Measurements from ENCODE around the gene IFNGR1. TPM values are rescaled to one million over a fixed set of nuclear protein-coding genes. Genes with fewer than 3 reads are reported as not detected.
"Not testable (repeated sequence)": the region's sequence is repeated elsewhere in the genome, so short reads cannot be mapped to it uniquely, and the experiment has no call there.

The IFNGR1 gene
- total RNA-seq, result 22.5 and 23.0 TPM in 2 replicates

- intact Hi-C loops (cut with micrococcal nuclease), result loop anchor here (1.0 to 10.0 kb wide), 6 partner anchors 15 to 427 kb away; partner anchors contain the start of genes MAP3K5 and PEX7
These were observed at the start of gene IFNGR1 for GRCh38 chr6:137218917-137219663. Gene IFNGR1 (minus strand): TSS chr6:137219385. CDS start chr6:137219327, 58 bp downstream.

- intact Hi-C loops (cut with micrococcal nuclease), result no loop called here
These were observed 49.7 kb upstream of the IFNGR1 start for GRCh38 chr6:137268911-137269310.

- intact Hi-C loops (cut with micrococcal nuclease), result no loop called here
These were observed 47.1 kb upstream of the IFNGR1 start for GRCh38 chr6:137266309-137266586.

- intact Hi-C loops (cut with micrococcal nuclease), result no loop called here
These were observed 46.5 kb upstream of the IFNGR1 start for GRCh38 chr6:137265561-137266308.

- intact Hi-C loops (cut with micrococcal nuclease), result no loop called here
These were observed 45.3 kb upstream of the IFNGR1 start for GRCh38 chr6:137264311-137265075.

- intact Hi-C loops (cut with micrococcal nuclease), result no loop called here
These were observed 42.6 kb upstream of the IFNGR1 start for GRCh38 chr6:137261761-137262160.

- intact Hi-C loops (cut with micrococcal nuclease), result no loop called here
These were observed 42.2 kb upstream of the IFNGR1 start for GRCh38 chr6:137261361-137261760.

GRCh38 chr6:137260217-137260616 lies 41.0 kb upstream of the IFNGR1 start:
- intact Hi-C loops (cut with micrococcal nuclease), result no loop called here

- intact Hi-C loops (cut with micrococcal nuclease), result no loop called here
These were observed 40.2 kb upstream of the IFNGR1 start for GRCh38 chr6:137259349-137259748.

- intact Hi-C loops (cut with micrococcal nuclease), result no loop called here
These were observed 39.0 kb upstream of the IFNGR1 start for GRCh38 chr6:137258170-137258569.

- intact Hi-C loops (cut with micrococcal nuclease), result no loop called here
These were observed 37.3 kb upstream of the IFNGR1 start for GRCh38 chr6:137256350-137257103.

GRCh38 chr6:137254966-137255365 lies 35.8 kb upstream of the IFNGR1 start:
- intact Hi-C loops (cut with micrococcal nuclease), result no loop called here

- intact Hi-C loops (cut with micrococcal nuclease), result not testable (repeated sequence)
These were observed 35.2 kb upstream of the IFNGR1 start for GRCh38 chr6:137254430-137254829.

GRCh38 chr6:137248702-137249101 lies 29.5 kb upstream of the IFNGR1 start:
- intact Hi-C loops (cut with micrococcal nuclease), result no loop called here

- intact Hi-C loops (cut with micrococcal nuclease), result no loop called here
These were observed 28.5 kb upstream of the IFNGR1 start for GRCh38 chr6:137247724-137248123.

- intact Hi-C loops (cut with micrococcal nuclease), result no loop called here
These were observed 27.6 kb upstream of the IFNGR1 start for GRCh38 chr6:137246791-137247202.

GRCh38 chr6:137246164-137246563 lies 27.0 kb upstream of the IFNGR1 start:
- intact Hi-C loops (cut with micrococcal nuclease), result no loop called here

- intact Hi-C loops (cut with micrococcal nuclease), result no loop called here
These were observed 22.4 kb upstream of the IFNGR1 start for GRCh38 chr6:137241481-137242038.

- intact Hi-C loops (cut with micrococcal nuclease), result no loop called here
These were observed 21.0 kb upstream of the IFNGR1 start for GRCh38 chr6:137240168-137240567.

GRCh38 chr6:137237413-137238170 lies 18.4 kb upstream of the IFNGR1 start:
- intact Hi-C loops (cut with micrococcal nuclease), result no loop called here
